ENCODE data around the gene P2RX5.

P2RX5 gene

DNA sequence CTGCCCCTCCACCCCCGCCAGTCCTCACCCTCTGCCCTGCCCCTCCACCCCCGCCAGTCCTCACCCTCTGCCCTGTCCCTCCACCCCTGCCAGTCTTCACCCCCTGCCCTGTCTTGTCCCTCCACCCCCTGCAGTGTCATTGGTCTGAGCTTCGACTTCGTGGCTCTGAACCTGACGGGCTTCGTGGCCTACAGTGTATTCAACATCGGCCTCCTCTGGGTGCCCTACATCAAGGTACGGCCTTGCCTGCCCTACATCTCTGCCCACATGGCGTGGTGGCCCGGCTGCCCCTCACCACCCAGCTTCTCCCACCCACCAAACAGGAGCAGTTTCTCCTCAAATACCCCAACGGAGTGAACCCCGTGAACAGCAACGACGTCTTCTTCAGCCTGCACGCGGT, 39.6 kb downstream of the P2RX5 start:
- DNase-seq: no peak

GRCh38 chr17:3655766-3656165, 40.2 kb downstream of the P2RX5 start:
- DNase-seq: no peak

DNA sequence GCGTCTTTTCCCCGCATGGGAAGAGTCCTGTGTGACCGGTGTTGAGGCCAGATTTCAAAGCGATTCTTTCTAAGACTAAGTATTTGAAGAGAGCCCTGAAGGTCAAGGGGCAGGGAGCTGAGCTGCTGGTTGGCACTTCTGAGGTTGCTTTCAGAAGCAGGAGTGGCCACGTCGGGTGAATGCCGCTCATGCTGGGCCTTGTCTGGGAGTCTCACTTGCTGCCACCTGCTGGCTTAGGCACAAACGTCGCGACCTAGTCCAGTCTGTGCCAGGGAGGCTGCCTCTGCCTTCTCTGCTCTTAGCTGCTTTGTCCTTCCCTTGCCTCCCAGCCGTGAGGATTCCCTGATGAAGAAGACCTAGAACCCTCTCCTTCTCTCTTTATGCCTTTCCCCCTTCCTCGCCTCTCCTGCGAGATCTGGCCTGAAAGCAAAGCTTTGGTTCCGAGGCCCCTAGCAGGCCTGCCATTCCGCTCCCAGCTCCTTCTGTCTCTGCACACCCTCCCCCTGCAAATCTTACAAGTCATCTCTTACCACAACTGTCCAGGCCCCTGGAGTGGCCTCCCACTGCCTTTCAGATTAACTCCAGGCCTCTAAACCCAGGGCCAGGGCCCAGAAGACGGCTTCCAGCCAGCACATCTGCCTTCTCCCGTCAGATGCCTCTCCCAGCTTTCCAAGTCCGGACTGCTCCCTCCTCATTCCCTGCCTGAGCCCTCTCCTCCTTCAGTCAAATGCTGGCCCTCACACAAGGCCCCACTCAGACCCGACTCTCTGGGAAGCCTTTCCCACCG, 48.0 kb downstream of the P2RX5 start:
- no peak for DNase-seq

DNA sequence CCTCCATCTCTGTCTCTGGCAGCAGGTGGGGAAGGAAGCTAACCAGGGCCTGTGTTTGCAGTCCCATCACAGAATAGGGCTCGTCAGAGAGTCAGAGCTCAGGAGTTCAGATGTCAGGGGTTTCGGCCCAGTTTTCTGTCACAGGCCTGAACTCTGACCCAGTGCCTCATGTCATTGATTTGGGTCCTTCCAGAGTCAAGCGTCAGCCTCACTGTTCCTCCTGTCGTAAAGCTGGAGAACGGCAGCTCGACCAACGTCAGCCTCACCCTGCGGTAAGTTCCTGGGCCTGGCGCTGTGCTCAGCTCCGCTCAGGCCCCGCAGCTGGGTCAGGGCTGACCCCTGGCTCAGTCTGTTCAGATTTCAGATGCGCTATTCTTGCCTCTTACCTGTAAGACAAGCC, 48.7 kb downstream of the P2RX5 start:
- DNase-seq: no peak

- no peak for DNase-seq
Measured at GRCh38 chr17:3645310-3645709, 50.6 kb downstream of the P2RX5 start.

DNA sequence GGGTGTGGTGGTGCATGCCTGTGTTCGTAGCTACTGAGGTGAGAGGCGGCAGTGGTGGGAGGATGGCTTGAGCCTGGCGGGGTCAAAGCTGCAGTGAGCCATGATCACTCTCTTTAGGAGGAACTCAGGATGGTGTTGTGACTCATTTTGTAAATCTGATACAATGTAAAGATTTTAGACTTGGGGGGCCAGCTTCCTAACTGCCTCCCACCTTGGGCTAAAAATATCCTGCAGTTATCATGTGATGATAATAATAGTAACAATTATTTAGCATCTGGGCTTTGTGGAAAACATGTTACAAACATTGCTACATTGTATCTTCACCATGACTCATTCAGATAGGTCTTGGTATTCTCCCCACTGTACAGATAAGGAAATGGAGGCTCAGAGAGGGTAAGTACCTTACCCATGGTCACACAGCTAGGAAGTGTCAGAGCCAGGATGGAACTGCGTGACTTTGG, 52.0 kb downstream of the P2RX5 start:
- no peak for DNase-seq

DNA sequence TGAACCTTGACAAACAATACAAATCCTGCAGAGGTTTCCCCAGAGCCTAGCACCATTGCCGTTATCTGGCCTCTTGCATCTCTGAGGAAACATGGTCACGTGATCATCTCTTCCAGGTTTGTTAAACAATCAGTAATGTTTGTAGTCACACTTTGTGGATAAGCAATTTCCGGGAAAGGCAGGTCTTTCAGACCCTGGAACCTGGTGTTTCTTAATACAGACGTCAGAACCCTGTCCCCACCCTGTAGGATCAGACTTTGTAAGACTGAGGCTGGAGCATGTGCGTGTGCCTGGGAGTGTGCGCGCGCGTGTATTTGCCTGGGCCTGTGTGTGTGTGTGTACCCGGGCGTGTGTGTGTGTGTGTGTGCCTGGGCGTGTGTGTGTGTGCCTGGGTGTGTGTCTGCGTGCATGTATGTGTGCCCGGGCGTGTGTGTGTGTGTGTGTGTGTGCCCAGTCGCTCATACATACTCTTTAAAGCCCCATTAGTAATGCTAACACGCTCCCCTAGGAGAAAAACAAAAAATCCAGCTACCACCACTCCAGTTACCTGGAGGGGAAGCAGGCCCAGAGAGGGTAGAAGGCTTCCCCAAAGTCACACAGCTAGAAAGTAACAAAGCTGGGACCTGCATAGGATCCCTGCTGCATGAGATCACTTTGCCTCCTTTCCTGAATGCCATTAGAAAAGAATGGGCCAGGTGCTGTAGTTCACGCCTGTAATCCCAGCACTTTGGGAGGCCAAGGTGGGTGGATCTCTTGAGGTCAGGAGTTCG, 54.1 kb downstream of the P2RX5 start:
- DNase-seq: peak; percentile 42

- no peak for DNase-seq
Measured at GRCh38 chr17:3641014-3641413, 54.9 kb downstream of the P2RX5 start.

DNA sequence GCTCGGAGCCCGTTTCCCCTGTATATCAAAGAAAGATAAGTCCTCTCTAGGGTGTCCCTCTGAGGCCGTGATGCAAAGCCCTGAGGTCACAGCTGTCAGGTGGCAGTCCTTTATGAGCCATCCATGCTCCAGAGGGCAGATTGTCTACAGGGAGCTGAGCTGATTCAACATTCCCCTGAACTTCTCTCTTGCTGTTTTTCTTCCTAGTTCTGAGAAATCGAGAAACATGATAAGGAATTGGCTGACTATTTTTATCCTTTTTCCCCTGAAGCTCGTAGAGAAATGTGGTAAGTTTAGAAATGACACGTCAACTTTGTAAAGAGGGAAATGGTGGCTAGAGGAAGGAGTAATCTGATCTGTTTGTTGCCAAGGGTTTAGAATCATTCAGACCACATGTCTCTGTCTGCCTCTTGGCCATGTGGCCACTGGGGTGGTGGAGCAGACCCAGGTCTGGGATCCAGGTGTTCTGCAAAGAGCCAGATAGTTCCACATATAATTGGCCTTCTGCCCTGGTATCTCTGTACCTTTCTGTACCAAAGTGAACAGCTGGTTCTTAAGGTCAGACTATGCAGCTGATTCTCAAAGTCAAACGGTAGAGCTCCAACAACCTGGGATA, 55.9 kb downstream of the P2RX5 start:
- DNase-seq: peak; percentile 92

DNA sequence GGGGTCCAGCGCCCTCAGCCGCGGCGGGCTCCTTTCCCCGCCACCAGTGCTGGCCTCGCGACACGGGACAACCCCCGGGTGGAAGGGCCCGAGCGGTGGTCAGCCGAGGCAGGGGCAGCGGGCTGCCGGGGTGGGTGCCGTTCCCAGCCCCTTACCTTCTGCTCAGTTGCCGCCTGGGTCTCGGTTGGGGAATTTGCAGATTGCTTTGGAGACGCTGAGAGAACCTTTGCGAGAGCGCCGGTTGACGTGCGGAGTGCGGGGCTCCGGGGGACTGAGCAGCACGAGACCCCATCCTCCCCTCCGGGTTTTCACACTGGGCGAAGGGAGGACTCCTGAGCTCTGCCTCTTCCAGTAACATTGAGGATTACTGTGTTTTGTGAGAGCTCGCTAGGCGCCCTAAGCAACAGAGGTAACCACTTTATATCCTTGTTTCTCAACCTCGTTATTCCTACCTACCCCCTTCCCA, 59.0 kb downstream of the P2RX5 start:
- DNase-seq: no peak

DNA sequence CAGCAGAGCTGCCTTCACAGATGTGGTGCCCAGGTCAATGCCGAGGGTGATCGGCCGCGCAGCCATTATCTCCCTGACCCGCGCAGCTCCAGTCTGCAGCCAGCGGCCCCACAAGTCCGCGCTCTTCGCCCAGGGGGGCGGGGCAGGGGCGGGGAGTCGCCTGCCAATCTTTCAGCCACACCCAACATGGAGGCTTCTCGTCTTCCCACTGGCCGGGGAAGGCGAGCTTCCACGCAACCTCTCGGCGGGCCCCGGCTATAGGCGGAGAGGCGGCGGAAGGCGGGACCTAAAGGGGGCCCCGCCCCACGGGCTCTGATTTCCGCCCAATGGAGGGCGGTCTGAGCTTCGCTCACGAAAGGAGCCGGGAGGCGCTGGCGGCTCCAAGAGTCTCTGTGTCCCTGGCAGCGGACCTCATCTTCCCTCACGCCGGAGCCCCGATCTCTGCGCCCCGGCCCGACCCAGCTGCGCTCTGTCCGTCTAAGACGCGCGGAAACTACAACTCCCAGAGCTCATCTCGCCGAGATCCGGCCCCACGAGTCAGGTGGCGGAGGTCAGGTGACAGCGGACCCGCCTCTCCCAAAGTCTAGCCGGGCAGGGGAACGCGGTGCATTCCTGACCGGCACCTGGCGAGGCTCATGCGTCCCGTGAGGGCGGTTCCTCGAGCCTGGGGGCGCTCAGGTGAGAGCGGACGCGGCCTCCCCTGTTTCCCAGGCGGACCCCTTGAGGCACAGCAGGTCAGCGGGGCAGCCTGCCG, 59.6 kb downstream of the P2RX5 start, which contains the start of the genes CTNS and SHPK:
TSS of gene CTNS (plus strand) at position 607 of the 754 bp plus-strand sequence. CDS start 3,447 bp downstream, outside the sequence.
TSS of gene SHPK (minus strand) at position 97 of the 754 bp plus-strand sequence. CDS start at position 66, 31 bp downstream.
- DNase-seq: peak; percentile 68

- DNase-seq: no peak
Measured at GRCh38 chr17:3635474-3636153, 60.3 kb downstream of the P2RX5 start.

GRCh38 chr17:3632287-3632686, 63.7 kb downstream of the P2RX5 start:
- DNase-seq: no peak

GRCh38 chr17:3630781-3631180, 65.2 kb downstream of the P2RX5 start:
- no peak for DNase-seq

GRCh38 chr17:3627769-3628167, 68.2 kb downstream of the P2RX5 start:
- no peak for DNase-seq

GRCh38 chr17:3626831-3627768, 68.9 kb downstream of the P2RX5 start:
- DNase-seq: no peak
